ENCODE measurements around the gene MYMX. TPM values are rescaled to one million over a fixed set of nuclear protein-coding genes. Genes with fewer than 3 reads are reported as not detected.
A peak's percentile ranks its signal among the peaks of the same experiment; 100 is the strongest.

Gene MYMX
- total RNA-seq, 1 experiment from 2014 or later = not detected

GRCh38 chr6:44255105-44255808 lies 38.5 kb downstream of the MYMX start:
- H2AFZ ChIP-seq (ENCODE audit: low read depth, low read length, poor library complexity, severe bottlenecking) = no peak overlapping the region
- DNase-seq (ENCODE audit: low read depth, low spot score) = no peak
- H3K9me3 ChIP-seq (ENCODE audit: control insufficient read depth in 1 of 2, insufficient read depth in 1 of 2, low read depth in 1 of 2, low read length in 2 of 2) = no peaks in the 10 kb centered on the region
- ChIA-PET RAD21 (ENCODE audit: low non-redundant PET in 1 of 2, low total read pairs in 2 of 2, uncharacterized antibody in 2 of 2, unreplicated experiment in 2 of 2) (no interaction called here), POLR2A (interaction anchor here (1.1 to 3.4 kb wide), 3 partner anchors 9 to 13 kb away, joined by 3 to 74 read pairs (median 4); partner anchors contain the start of gene HSP90AB1), CTCF (interaction anchor here (0.8 to 2.2 kb wide), 6 partner anchors 9 to 159 kb away, joined by 3 to 7 read pairs (median 4); no protein-coding TSS in a partner anchor)
- no peaks in the 10 kb centered on the region for H3K27me3 ChIP-seq (ENCODE audit: insufficient read depth, low read length)
- intact Hi-C loops (cut with micrococcal nuclease) = no loop called here
- BruUV-seq (replicated peaks) = no TSS peak
- H3K4me2 ChIP-seq (ENCODE audit: low read length) = peak overlapping the region; percentile 99
- H3K4me1 ChIP-seq (ENCODE audit: control insufficient read depth in 1 of 2, insufficient read depth in 2 of 2, low read length in 2 of 2) = peaks cover 2 to 25% of the 10 kb centered on the region in 2 experiments; a peak in 3 of 4 replicates
- H4K20me1 ChIP-seq (ENCODE audit: insufficient read depth) = peaks cover 41% of the 10 kb centered on the region; the same call in 1 of the 2 replicates
- peaks cover 42% of the 10 kb centered on the region for H3K79me2 ChIP-seq (ENCODE audit: insufficient read depth, low read length)
- ATAC-seq = peak; percentile 6; the same call in 1 of the 2 replicates
- H3K27ac ChIP-seq (ENCODE audit: low read depth, low read length) = peak overlapping the region; percentile 95
- peak overlapping the region; percentile 59 to 92; a peak in 2 of 4 replicates for H3K4me3 ChIP-seq (replicated peaks in 1 of 2; ENCODE audit: low read depth in 1 of 2, low read length in 2 of 2)
- peaks cover 35 to 47% of the 10 kb centered on the region in 2 experiments for H3K36me3 ChIP-seq (ENCODE audit: control insufficient read depth in 1 of 2, insufficient read depth in 2 of 2, low read length in 2 of 2)
- no peaks in the 10 kb centered on the region for H3K9me2 ChIP-seq (ENCODE audit: insufficient read depth)
- TF ChIP-seq SIN3A (IDR thresholded peaks at IDR 0.05; ENCODE audit: low read depth) (no peak), POLR2AphosphoS5 (IDR thresholded peaks at IDR 0.05; ENCODE audit: low read depth, low read length) (peak; percentile 67)
- H3K9ac ChIP-seq (ENCODE audit: low read length) = peak overlapping the region; percentile 93

GRCh38 chr6:44255871-44256774 lies 39.4 kb downstream of the MYMX start:
- Histone ChIP-seq H3K9me3 (ENCODE audit: control insufficient read depth in 1 of 2, insufficient read depth in 1 of 2, low read depth in 1 of 2, low read length in 2 of 2) (no peaks in the 10 kb centered on the region), H3K4me3 (replicated peaks in 1 of 2; ENCODE audit: low read depth in 1 of 2, low read length in 2 of 2) (peak overlapping the region; percentile 59 to 92), H3K9ac (ENCODE audit: low read length) (peak overlapping the region; percentile 93), H3K79me2 (ENCODE audit: insufficient read depth, low read length) (peaks cover 33% of the 10 kb centered on the region), H2AFZ (ENCODE audit: low read depth, low read length, poor library complexity, severe bottlenecking) (no peak overlapping the region), H3K4me1 (ENCODE audit: control insufficient read depth in 1 of 2, insufficient read depth in 2 of 2, low read length in 2 of 2) (peaks cover 2 to 25% of the 10 kb centered on the region in 2 experiments; a peak in 3 of 4 replicates), H3K27me3 (ENCODE audit: insufficient read depth, low read length) (no peaks in the 10 kb centered on the region), H3K36me3 (ENCODE audit: control insufficient read depth in 1 of 2, insufficient read depth in 2 of 2, low read length in 2 of 2) (peaks cover 29 to 41% of the 10 kb centered on the region in 2 experiments; a peak in 3 of 4 replicates), H3K4me2 (ENCODE audit: low read length) (peak overlapping the region; percentile 99), H3K27ac (ENCODE audit: low read depth, low read length) (peak overlapping the region; percentile 95), H3K9me2 (ENCODE audit: insufficient read depth) (no peaks in the 10 kb centered on the region), H4K20me1 (ENCODE audit: insufficient read depth) (peaks cover 32% of the 10 kb centered on the region; the same call in 1 of the 2 replicates)
- BruUV-seq (replicated peaks) = TSS peak; percentile 38
- DNase-seq (ENCODE audit: low read depth, low spot score) (no peak), ATAC-seq (peak; percentile 9)
- ChIA-PET CTCF (interaction anchor here (0.6 to 2.0 kb wide), 13 partner anchors 10 to 160 kb away, joined by 3 to 16 read pairs (median 4); partner anchors contain the start of genes AARS2 and HSP90AB1), POLR2A (interaction anchor here (0.6 to 3.4 kb wide), 8 partner anchors 9 to 84 kb away, joined by 3 to 74 read pairs (median 4); partner anchors contain the start of genes HSP90AB1 and SLC29A1), RAD21 (ENCODE audit: low non-redundant PET in 1 of 2, low total read pairs in 2 of 2, uncharacterized antibody in 2 of 2, unreplicated experiment in 2 of 2) (interaction anchor here in 1 of 2 experiments (0.9 kb wide), 1 partner anchor 12 kb away, joined by 3 read pairs; no protein-coding TSS in a partner anchor)
- intact Hi-C loops (cut with micrococcal nuclease) = loop anchor here (2.0 kb wide), 1 partner anchor 83 kb away; no protein-coding TSS in a partner anchor
- no peak for TF ChIP-seq YY1 (IDR thresholded peaks at IDR 0.05; ENCODE audit: extremely low read depth, insufficient replicate concordance, low read depth, low read length)
- TF ChIP-seq RAD21 (IDR thresholded peaks at IDR 0.05; ENCODE audit: low read depth) = no peak
- no peak for TF ChIP-seq ZNF274 (IDR thresholded peaks at IDR 0.05; ENCODE audit: low read depth, low read length)
- TF ChIP-seq POLR2AphosphoS5 (IDR thresholded peaks at IDR 0.05; ENCODE audit: low read depth, low read length) = no peak
- TF ChIP-seq REST (IDR thresholded peaks at IDR 0.05; ENCODE audit: low read depth) = no peak
- TF ChIP-seq ATF3 (IDR thresholded peaks at IDR 0.05) = no peak
- no peak for TF ChIP-seq CTCF (IDR thresholded peaks at IDR 0.05 in 2 of 3, conservative IDR thresholded peaks at IDR 0.05 in 1 of 3; ENCODE audit: borderline replicate concordance in 1 of 3, insufficient read depth in 1 of 3, low read depth in 2 of 3, low read length in 2 of 3)
